Muscle of leg (tissue), 11 donors: ENCODE data around the gene MDC1. TPM values are rescaled to one million over a fixed set of nuclear protein-coding genes. Genes with fewer than 3 reads are reported as not detected.
"Not testable (repeated sequence)": the region's sequence is repeated elsewhere in the genome, so short reads cannot be mapped to it uniquely, and the experiment has no call there.

Experiments
- DNase-seq: peaks from one replicate; pipeline ENCODE4 v3.0.0; 2013
- H3K27ac ChIP-seq: one replicate; pipeline ENCODE4 v1.5.1; 2013; ENCODE audit warnings: mild to moderate bottlenecking, low read length, control low read depth
- H3K27me3 ChIP-seq: one replicate; pipeline ENCODE4 v1.6.1; 2013; ENCODE audit warnings: low read length; ENCODE audit not compliant: control insufficient read depth, insufficient read depth
- H3K36me3 ChIP-seq: one replicate; pipeline ENCODE4 v1.6.1; 2013; ENCODE audit warnings: low read length; ENCODE audit not compliant: control insufficient read depth, insufficient read depth
- H3K4me1 ChIP-seq: one replicate; pipeline ENCODE4 v1.6.1; 2013; ENCODE audit warnings: low read length; ENCODE audit not compliant: control insufficient read depth, insufficient read depth
- H3K4me3 ChIP-seq: one replicate; pipeline ENCODE4 v1.5.1; 2013; ENCODE audit warnings: low read length, control low read depth
- H3K9me3 ChIP-seq: replicated peaks from 2 replicates; pipeline ENCODE4 v1.6.1; 2013; ENCODE audit warnings: low read depth, low read length; ENCODE audit not compliant: control insufficient read depth
- WGBS: methylation state at CpG from one replicate; pipeline ENCODE4 v1.1.5; 2013; ENCODE audit warnings: missing lambda C conversion rate; ENCODE audit not compliant: insufficient coverage; 5-methylcytosine and 5-hydroxymethylcytosine counted together
- polyA plus RNA-seq, 8 donors: library from polyadenylated mRNA; unstranded; fragments of 120-200 nt; gene quantifications; one replicate each; pipeline versions ENCODE4 v1.2.1 to v1.2.3, GENCODE V29; 2013; ENCODE audit warnings: inconsistent platforms in 1 of 8, low replicate concordance in 1 of 8; ENCODE audit not compliant: insufficient read length in 8 of 8, insufficient read depth in 1 of 8
- total RNA-seq: library from RNA; stranded (reverse); fragments of 120-200 nt; gene quantifications from one replicate; pipeline ENCODE4 v1.2.4, GENCODE V29; 2013

MDC1 gene
- total and polyA plus RNA-seq, 9 donors = 9.6 to 34.6 (median 24.5) TPM

- no peak overlapping the region for H3K27ac ChIP-seq
- H3K4me3 ChIP-seq = no peak overlapping the region
- WGBS = 97% methylated on average over 8 of the region's 10 CpGs
Measured at GRCh38 chr6:30759575-30760239, 42.6 kb upstream of the MDC1 start.

DNA sequence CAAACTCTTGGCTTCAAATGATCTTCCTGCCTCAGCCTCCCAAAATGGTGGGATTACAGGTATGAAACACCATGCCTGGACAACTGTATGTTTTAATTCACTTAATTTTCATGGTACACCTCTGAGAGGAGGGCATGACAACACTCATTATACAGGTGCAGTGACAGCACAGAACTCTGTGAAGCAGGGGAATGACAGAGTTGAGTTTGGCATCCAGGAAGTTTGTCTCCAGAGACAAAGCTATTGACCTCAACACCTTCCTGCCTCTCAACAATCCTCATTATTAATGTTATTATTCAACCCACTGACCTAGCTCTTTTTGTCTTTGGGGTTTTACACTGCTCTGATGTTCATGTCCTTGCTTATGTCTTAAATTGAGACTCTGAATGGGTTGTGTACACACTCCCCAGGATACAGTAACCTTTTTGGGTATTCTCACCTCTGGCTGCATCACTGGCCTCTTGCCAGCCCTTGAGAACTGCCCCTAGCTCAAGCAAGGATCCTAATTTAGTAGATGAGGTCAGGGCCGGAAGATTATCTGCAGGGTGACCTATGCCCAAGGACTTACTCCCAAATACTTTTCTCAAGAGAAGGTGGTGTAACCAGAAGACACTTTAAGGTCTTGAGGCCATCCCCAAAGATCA lies 40.3 kb upstream of the MDC1 start:
- Histone ChIP-seq H3K36me3 (no peaks in the 10 kb centered on the region), H3K4me3 (no peak overlapping the region), H3K27me3 (no peaks in the 10 kb centered on the region), H3K4me1 (peaks cover 14% of the 10 kb centered on the region), H3K27ac (no peak overlapping the region), H3K9me3 (no peaks in the 10 kb centered on the region)
- WGBS = no CpG with 5 or more reads among the region's 1 CpG
- DNase-seq = no peak

More at GRCh38 chr6:30759575-30760239, 42.6 kb upstream of the MDC1 start:
- Histone ChIP-seq H3K27me3 (no peaks in the 10 kb centered on the region), H3K36me3 (no peaks in the 10 kb centered on the region), H3K4me1 (peaks cover 14% of the 10 kb centered on the region), H3K9me3 (no peaks in the 10 kb centered on the region)
- no peak for DNase-seq

DNA sequence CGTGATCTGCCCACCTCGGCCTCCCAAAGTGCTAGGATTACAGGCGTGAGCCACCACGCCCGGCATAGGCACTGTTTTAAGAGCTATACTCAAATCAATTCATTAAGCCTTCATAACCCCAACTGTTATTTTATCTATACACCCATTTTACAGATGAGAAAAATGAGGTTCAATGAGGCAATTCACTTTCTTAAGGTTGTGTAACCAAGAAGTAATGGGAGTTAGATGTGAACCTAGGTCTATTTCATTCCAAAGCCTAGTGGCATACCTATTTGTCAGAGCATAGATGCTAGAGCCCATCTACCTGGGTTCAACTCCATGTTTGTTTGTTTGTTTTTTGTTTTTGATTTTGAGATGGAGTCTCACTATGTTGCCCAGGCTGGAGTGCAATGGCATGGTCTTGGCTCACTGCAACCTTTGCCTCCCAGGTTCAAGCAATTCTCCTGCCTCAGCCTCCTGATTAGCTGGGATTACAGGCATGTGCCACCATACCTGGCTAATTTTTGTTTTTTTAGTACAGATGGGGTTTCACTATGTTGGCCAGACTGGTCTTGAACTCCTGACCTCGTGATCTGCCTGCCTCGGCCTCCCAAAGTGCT lies 39.4 kb upstream of the MDC1 start:
- not testable (repeated sequence) for H3K27me3 ChIP-seq, H3K4me3 ChIP-seq, H3K9me3 ChIP-seq, H3K36me3 ChIP-seq, DNase-seq, H3K27ac ChIP-seq
- WGBS = 87% methylated on average over 4 of the region's 7 CpGs
- H3K4me1 ChIP-seq = peaks cover 23% of the 10 kb centered on the region

- no peaks in the 10 kb centered on the region for H3K36me3 ChIP-seq
- no peaks in the 10 kb centered on the region for H3K9me3 ChIP-seq
- H3K4me3 ChIP-seq = no peak overlapping the region
- H3K27me3 ChIP-seq = no peaks in the 10 kb centered on the region
- no CpG with 5 or more reads among the region's 3 CpGs for WGBS
- DNase-seq = no peak
- no peak overlapping the region for H3K27ac ChIP-seq
- H3K4me1 ChIP-seq = peaks cover 24% of the 10 kb centered on the region
Measured at GRCh38 chr6:30754631-30755030, 37.5 kb upstream of the MDC1 start.

GRCh38 chr6:30752157-30752927 lies 35.3 kb upstream of the MDC1 start:
- no peaks in the 10 kb centered on the region for H3K9me3 ChIP-seq
- peak; percentile 92 for DNase-seq
- H3K27ac ChIP-seq = peak overlapping the region; percentile 92
- no peaks in the 10 kb centered on the region for H3K36me3 ChIP-seq
- WGBS = 26% methylated on average over 8 of the region's 12 CpGs
- H3K27me3 ChIP-seq = no peaks in the 10 kb centered on the region
- H3K4me3 ChIP-seq = no peak overlapping the region
- peaks cover 25% of the 10 kb centered on the region for H3K4me1 ChIP-seq

DNA sequence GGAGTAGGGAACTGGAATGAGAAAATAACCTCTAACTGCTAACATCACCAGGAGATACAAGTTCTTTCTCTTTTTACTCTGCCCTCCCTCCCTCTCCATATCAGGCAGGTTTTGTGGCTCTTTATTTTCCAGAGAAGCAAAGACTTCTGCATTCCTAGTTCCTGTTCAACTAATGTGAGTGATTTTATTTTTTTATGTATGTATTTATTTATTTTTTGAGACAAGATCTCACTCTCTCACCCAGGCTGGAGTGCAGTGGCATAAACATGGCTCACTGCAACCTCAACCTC lies 33.2 kb upstream of the MDC1 start:
- Histone ChIP-seq H3K36me3 (no peaks in the 10 kb centered on the region), H3K4me3 (no peak overlapping the region), H3K9me3 (no peaks in the 10 kb centered on the region), H3K27me3 (no peaks in the 10 kb centered on the region), H3K4me1 (peaks cover 25% of the 10 kb centered on the region), H3K27ac (no peak overlapping the region)
- DNase-seq = no peak

DNA sequence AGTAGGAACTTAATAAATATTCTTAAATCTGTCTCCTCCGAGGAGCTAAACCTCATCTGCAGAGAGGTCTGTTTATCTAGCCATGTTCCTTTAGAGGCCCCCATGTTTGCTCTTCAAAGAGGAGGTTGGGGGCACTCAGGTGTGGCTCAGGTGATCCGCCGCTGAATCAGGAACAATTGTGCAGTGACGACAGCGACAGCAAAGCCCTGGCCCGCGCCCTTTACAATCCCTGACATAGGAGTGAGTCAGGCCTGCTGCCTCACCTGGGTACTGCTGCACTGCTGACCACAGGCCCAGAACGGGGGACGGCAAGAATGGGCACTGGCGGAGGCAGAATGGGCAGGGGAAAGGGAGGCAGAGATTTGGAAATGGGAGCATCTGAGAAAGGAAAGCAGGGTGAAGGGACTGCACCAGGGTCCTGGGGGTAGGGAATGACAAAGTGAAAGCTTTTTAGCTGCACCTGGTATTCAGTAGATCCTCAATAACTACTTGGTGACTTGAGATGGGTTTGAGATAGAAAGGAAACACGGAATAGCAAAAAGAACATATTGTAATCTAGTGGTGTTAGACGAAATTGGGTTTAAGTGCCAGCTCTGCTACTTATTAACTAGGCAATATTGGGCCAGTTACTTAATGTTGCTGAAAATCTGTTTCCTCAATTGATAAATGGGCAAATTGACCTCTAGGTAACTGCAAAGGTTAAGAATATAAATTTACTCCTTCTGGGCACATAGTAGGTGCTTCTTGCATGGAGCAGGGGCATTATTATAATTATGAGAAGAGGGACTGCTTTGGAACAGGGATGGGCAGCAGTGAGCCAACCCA lies 32.7 kb upstream of the MDC1 start:
- Histone ChIP-seq H3K4me1 (peaks cover 30% of the 10 kb centered on the region), H3K27me3 (no peaks in the 10 kb centered on the region), H3K9me3 (no peaks in the 10 kb centered on the region), H3K27ac (no peak overlapping the region), H3K36me3 (no peaks in the 10 kb centered on the region), H3K4me3 (no peak overlapping the region)
- 93% methylated on average over 9 of the region's 12 CpGs for WGBS
- DNase-seq = no peak

DNA sequence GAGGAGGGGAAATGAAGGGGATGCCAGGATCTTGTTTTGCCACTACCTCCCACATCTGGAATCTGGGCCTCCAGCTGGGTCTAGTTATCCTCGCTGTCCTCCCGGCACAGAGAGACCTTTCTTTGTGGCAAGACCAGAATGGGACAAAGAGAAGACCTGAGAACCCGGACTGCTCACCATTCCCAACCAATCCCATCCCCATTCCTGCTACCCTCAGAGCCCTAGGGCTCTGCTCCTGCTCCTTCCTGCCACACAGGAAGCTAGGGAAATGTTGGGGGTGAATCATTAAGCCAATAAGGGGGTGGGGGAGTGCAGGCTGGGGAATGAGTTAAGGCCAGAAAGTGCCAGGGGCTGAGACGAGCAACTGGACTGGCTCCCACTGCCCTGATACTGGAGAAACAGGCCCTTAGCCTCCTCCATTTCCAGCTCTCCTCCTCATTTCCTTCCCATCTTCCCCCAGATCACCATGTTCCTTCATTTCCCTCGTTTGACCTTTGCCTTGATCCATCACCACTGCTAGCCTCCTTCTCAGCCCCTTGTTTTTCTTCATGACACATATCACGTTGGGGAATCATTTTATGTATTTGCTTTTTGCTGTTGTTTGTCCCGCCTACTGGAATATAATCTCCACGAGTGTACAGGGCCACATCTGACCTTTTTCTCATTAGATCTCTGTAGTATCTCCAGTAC lies 31.9 kb upstream of the MDC1 start:
- no peak overlapping the region for H3K4me3 ChIP-seq
- H3K27me3 ChIP-seq = no peaks in the 10 kb centered on the region
- WGBS = 61% methylated on average over 3 of the region's 8 CpGs
- no peaks in the 10 kb centered on the region for H3K9me3 ChIP-seq
- DNase-seq = no peak
- no peaks in the 10 kb centered on the region for H3K36me3 ChIP-seq
- peaks cover 36% of the 10 kb centered on the region for H3K4me1 ChIP-seq
- H3K27ac ChIP-seq = no peak overlapping the region

GRCh38 chr6:30747902-30748769 lies 31.1 kb upstream of the MDC1 start:
- Histone ChIP-seq H3K27me3 (no peaks in the 10 kb centered on the region), H3K27ac (no peak overlapping the region), H3K4me1 (peaks cover 42% of the 10 kb centered on the region), H3K9me3 (no peaks in the 10 kb centered on the region), H3K36me3 (no peaks in the 10 kb centered on the region), H3K4me3 (no peak overlapping the region)
- WGBS = 48% methylated on average over 3 of the region's 6 CpGs
- no peak for DNase-seq
